SU-DHL-6 (cell line): ENCODE results near the gene ADRB1.
A peak's percentile ranks its signal among the peaks of the same experiment; 100 is the strongest.

ENCODE experiments used
- H2AFZ ChIP-seq: fragments of 200-600 bp; sonication (generic); 2 replicates; pipeline ENCODE4 v1.6.1; 2014; ENCODE audit warnings: low read depth, mild to moderate bottlenecking, moderate library complexity, mixed read lengths, antibody characterized with exemption, low read length; ENCODE audit not compliant: severe bottlenecking
- H3F3A ChIP-seq: fragments of 200-600 bp; shearing (Covaris generic); 2 replicates; pipeline ENCODE4 v1.6.0; 2016; ENCODE audit warnings: antibody characterized with exemption, mild to moderate bottlenecking; ENCODE audit not compliant: insufficient read depth
- H3K27ac ChIP-seq: fragments of 200-600 bp; sonication (generic); 2 replicates; pipeline ENCODE4 v1.5.1; 2016; ENCODE audit warnings: low read depth, mild to moderate bottlenecking, low read length, moderate library complexity, mixed read lengths
- H3K27me3 ChIP-seq: fragments of 200-600 bp; sonication (generic), shearing (Covaris generic); 2 replicates; pipeline ENCODE4 v1.6.0; 2014; ENCODE audit warnings: mild to moderate bottlenecking, low read length
- H3K36me3 ChIP-seq: fragments of 200-600 bp; sonication (generic); 2 replicates; pipeline ENCODE4 v1.6.1; 2014; ENCODE audit warnings: mild to moderate bottlenecking, low read length, mixed read lengths
- H3K4me2 ChIP-seq: fragments of 300-600, 200-600 bp; shearing (Covaris generic), sonication (generic); 2 replicates; pipeline ENCODE4 v1.6.0; 2014; ENCODE audit warnings: low read length, low read depth, mild to moderate bottlenecking; ENCODE audit not compliant: poor library complexity, severe bottlenecking
- H3K4me3 ChIP-seq: fragments of 200-600 bp; sonication (generic); 2 replicates; pipeline ENCODE4 v1.5.1; 2014; ENCODE audit warnings: antibody characterized with exemption, low read length, mild to moderate bottlenecking, mixed read lengths; ENCODE audit not compliant: insufficient read depth, poor library complexity, severe bottlenecking
- H3K79me2 ChIP-seq: fragments of 200-600 bp; sonication (generic); 2 replicates; pipeline ENCODE4 v1.6.1; 2014; ENCODE audit warnings: mild to moderate bottlenecking, low read length, moderate library complexity; ENCODE audit not compliant: insufficient read depth
- H3K9ac ChIP-seq: fragments of 200-600 bp; sonication (generic); 2 replicates; pipeline ENCODE4 v1.7.0; 2014; ENCODE audit warnings: mild to moderate bottlenecking, low read length
- H3K9me2 ChIP-seq: fragments of 200-600 bp; sonication (generic); replicated peaks from 2 replicates; pipeline ENCODE4 v1.6.1; 2014; ENCODE audit warnings: low read length; ENCODE audit not compliant: insufficient read depth
- H3K9me3 ChIP-seq: fragments of 200-600 bp; sonication (generic); 2 replicates; pipeline ENCODE4 v1.6.1; 2014; ENCODE audit warnings: low read length, mixed read lengths; ENCODE audit not compliant: insufficient read depth
- H4K20me1 ChIP-seq: fragments of 200-600 bp; sonication (generic); 2 replicates; pipeline ENCODE4 v1.6.1; 2014; ENCODE audit warnings: low read depth, mild to moderate bottlenecking, antibody characterized with exemption, low read length, moderate library complexity, mixed read lengths
- EZH2phosphoT487 ChIP-seq: fragments of 200-600 bp; sonication (generic), shearing (Covaris generic); conservative IDR thresholded peaks from 2 replicates; pipeline ENCODE4 v1.6.1; 2018; ENCODE audit warnings: mild to moderate bottlenecking, antibody characterized with exemption, low read length, moderate library complexity, mixed read lengths
- TF ChIP-seq, protein P1 (sequence below): fragments of 200-600 bp; sonication (generic); IDR thresholded peaks from one replicate; pipeline ENCODE4 v1.5.1; 2017; ENCODE audit warnings: antibody characterized with exemption, mild to moderate bottlenecking, low read length, moderate library complexity; ENCODE audit not compliant: insufficient read depth, poor library complexity, severe bottlenecking

The ADRB1 gene

DNA sequence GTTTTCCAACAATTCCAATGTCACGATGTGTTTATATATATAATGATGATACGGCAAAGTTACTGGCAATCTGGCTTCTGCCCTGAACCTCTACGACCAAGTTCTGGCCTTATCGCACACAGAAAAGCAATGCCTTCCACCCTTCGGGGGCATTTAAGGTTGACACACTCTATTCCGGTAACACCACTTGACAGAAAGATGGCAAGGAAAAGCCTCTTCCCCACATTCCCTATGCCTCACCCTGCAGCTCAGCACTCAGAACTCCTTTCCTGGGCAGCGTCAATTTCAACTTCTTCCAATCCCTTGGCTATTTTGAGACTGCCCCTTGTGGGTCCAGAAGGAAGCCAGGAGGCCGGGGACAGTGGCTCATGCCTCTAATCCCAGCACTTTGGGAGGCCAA, 2.5 kb upstream of the ADRB1 start:
- Histone ChIP-seq H3K27ac (no peak overlapping the region), H3F3A (no peaks in the 10 kb centered on the region), H3K9me3 (no peaks in the 10 kb centered on the region), H3K4me2 (no peak overlapping the region), H3K79me2 (no peaks in the 10 kb centered on the region), H3K9ac (no peak overlapping the region), H3K9me2 (no peaks in the 10 kb centered on the region), H3K27me3 (no peaks in the 10 kb centered on the region), H2AFZ (no peak overlapping the region), H4K20me1 (no peaks in the 10 kb centered on the region), H3K4me3 (no peak overlapping the region), H3K36me3 (no peaks in the 10 kb centered on the region)
- no peak for TF ChIP-seq EZH2phosphoT487
- TF ChIP-seq, protein P1, sequence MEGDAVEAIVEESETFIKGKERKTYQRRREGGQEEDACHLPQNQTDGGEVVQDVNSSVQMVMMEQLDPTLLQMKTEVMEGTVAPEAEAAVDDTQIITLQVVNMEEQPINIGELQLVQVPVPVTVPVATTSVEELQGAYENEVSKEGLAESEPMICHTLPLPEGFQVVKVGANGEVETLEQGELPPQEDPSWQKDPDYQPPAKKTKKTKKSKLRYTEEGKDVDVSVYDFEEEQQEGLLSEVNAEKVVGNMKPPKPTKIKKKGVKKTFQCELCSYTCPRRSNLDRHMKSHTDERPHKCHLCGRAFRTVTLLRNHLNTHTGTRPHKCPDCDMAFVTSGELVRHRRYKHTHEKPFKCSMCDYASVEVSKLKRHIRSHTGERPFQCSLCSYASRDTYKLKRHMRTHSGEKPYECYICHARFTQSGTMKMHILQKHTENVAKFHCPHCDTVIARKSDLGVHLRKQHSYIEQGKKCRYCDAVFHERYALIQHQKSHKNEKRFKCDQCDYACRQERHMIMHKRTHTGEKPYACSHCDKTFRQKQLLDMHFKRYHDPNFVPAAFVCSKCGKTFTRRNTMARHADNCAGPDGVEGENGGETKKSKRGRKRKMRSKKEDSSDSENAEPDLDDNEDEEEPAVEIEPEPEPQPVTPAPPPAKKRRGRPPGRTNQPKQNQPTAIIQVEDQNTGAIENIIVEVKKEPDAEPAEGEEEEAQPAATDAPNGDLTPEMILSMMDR = no peak

DNA sequence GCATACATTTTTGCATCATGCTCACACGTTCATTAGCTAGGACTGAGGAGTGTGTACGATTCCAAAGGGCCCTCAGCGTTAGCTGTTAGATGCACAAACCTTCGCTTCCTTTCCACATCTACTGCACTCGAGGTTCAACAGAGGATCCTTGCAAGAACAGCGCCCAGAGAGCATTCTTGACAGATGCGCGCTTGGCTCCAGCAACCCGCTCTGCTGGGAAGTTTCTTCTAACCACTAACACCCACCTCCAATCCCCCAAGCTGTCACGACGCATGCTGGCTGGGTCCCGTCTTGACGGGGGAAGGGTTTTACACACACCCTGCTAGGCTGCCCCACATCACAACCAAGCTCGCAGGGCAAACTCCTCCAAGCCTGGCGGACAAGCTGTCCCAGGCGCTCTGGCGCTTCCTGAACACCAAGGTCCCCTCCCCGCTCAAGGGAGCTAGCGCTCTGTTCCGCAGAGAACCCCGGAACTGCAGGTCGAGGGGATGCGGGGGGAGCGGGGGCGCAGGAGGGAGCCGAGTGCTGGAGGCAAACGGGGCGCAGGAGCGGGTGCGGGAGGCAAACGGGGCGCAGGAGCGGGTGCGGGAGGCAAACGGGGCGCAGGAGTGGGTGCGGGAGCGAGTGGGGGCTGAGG, 653 bp upstream of the ADRB1 start:
- Histone ChIP-seq H3K27me3 (no peaks in the 10 kb centered on the region), H2AFZ (peak overlapping the region; percentile 54), H3K4me3 (no peak overlapping the region), H3K27ac (no peak overlapping the region), H3K4me2 (peak overlapping the region; percentile 12), H3K9me3 (no peaks in the 10 kb centered on the region), H3K9ac (no peak overlapping the region), H3K36me3 (no peaks in the 10 kb centered on the region), H3K9me2 (no peaks in the 10 kb centered on the region), H3K79me2 (no peaks in the 10 kb centered on the region), H4K20me1 (no peaks in the 10 kb centered on the region), H3F3A (no peaks in the 10 kb centered on the region)
- TF ChIP-seq EZH2phosphoT487 = no peak
- TF ChIP-seq, protein P1 = no peak

- no peak overlapping the region for H3K9ac ChIP-seq
- H3K27me3 ChIP-seq = no peaks in the 10 kb centered on the region
- H3K4me2 ChIP-seq = no peak overlapping the region
- no peaks in the 10 kb centered on the region for H3F3A ChIP-seq
- H3K79me2 ChIP-seq = no peaks in the 10 kb centered on the region
- H4K20me1 ChIP-seq = no peaks in the 10 kb centered on the region
- TF ChIP-seq, protein P1 = no peak
- TF ChIP-seq EZH2phosphoT487 = no peak
- no peak overlapping the region for H3K27ac ChIP-seq
- H3K9me2 ChIP-seq = no peaks in the 10 kb centered on the region
- H3K36me3 ChIP-seq = no peaks in the 10 kb centered on the region
- no peaks in the 10 kb centered on the region for H3K9me3 ChIP-seq
- H3K4me3 ChIP-seq = no peak overlapping the region
- no peak overlapping the region for H2AFZ ChIP-seq
Measured at GRCh38 chr10:114044247-114045135, 825 bp downstream of the ADRB1 start.
